ENCODE data around the gene ACVR1. TPM values are rescaled to one million over a fixed set of nuclear protein-coding genes. Genes with fewer than 3 reads are reported as not detected.
A peak's percentile ranks its signal among the peaks of the same experiment; 100 is the strongest.

Gene ACVR1
- total and polyA plus RNA-seq, 9 of the 15 experiments (the other 6 are each of a cell fraction or from before 2014, with no cell fraction given) = 3.8 to 14.3 (median 6.9) TPM

GRCh38 chr2:157899125-157899839 is 23.2 kb upstream of the ACVR1 start (continued):
- TF ChIP-seq ATF2 (CRISPR knock-in tag; IDR thresholded peaks at IDR 0.05) = no peak
- TF ChIP-seq PATZ1 (CRISPR knock-in tag; IDR thresholded peaks at IDR 0.05; ENCODE audit: borderline replicate concordance) = no peak
- TF ChIP-seq PTRF (tag; IDR thresholded peaks at IDR 0.05) = no peak
- TF ChIP-seq SRSF7 (optimal IDR thresholded peaks at IDR 0.05; ENCODE audit: low read depth, low read length) = no peak
- TF ChIP-seq CUX1 (CRISPR knock-in tag; IDR thresholded peaks at IDR 0.05) = no peak
- TF ChIP-seq ZNF324 (CRISPR knock-in tag; IDR thresholded peaks at IDR 0.05) = no peak
- TF ChIP-seq GABPB2 (CRISPR knock-in tag; conservative IDR thresholded peaks at IDR 0.05) = no peak
- TF ChIP-seq ZNF79 (CRISPR knock-in tag; IDR thresholded peaks at IDR 0.05; ENCODE audit: low read depth) = no peak
- TF ChIP-seq ARID3A (IDR thresholded peaks at IDR 0.05; ENCODE audit: borderline replicate concordance, low read depth, low read length) = peak; percentile 85; the same call in 1 of the 2 replicates
- TF ChIP-seq CSDE1 (IDR thresholded peaks at IDR 0.05) = no peak
- TF ChIP-seq XRCC5 (IDR thresholded peaks at IDR 0.05; ENCODE audit: low read depth, low read length) = no peak
- no peak for TF ChIP-seq SLC30A9 (CRISPR knock-in tag; IDR thresholded peaks at IDR 0.05)
- no peak for TF ChIP-seq RBM14 (IDR thresholded peaks at IDR 0.05; ENCODE audit: borderline replicate concordance, insufficient read depth, low read depth, low read length)
- TF ChIP-seq KLF10 (CRISPR knock-in tag; IDR thresholded peaks at IDR 0.05) = no peak
- no peak for TF ChIP-seq RBFOX2 (IDR thresholded peaks at IDR 0.05; ENCODE audit: low read depth, low read length)
- TF ChIP-seq ZZZ3 (IDR thresholded peaks at IDR 0.05) = no peak
- TF ChIP-seq ZFPM2 (CRISPR knock-in tag; IDR thresholded peaks at IDR 0.05) = no peak
- no peak for TF ChIP-seq SRF (CRISPR knock-in tag; IDR thresholded peaks at IDR 0.05)

Data from K562 (cell line).